Measurements from ENCODE around the gene ZNF711.
"Not testable (repeated sequence)": the region's sequence is repeated elsewhere in the genome, so short reads cannot be mapped to it uniquely, and the experiment has no call there.

The ZNF711 gene

GRCh38 chrX:85243761-85244449, at the start of gene ZNF711, which contains the start of gene SATL1:
Gene ZNF711, plus strand, starts transcription at chrX:85243991. Its CDS starts 3,582 bp downstream, at chrX:85247573.
Gene SATL1, minus strand, starts transcription at chrX:85243779. Its CDS starts 134,811 bp downstream, at chrX:85108968.
- DNase-seq = peak; percentile 45

DNA sequence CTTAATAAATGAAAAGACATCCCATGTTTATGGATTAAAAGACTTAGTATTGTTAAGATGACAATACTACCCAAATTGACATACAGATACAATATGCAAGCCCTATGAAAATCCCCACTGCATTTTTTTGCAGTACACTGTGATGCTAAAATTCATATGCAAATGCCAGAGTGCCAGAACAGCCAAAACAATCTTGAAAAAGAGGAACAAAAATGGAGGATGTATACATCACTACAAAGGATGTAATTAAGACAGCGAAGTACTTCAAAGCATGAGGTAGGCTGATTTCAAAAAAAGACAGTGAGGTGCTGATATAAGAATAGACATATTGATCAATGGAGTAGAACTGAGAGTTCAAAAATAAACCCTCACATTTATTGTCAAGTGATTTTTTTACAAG, 47.5 kb upstream of the ZNF711 start:
- no peak for DNase-seq

DNA sequence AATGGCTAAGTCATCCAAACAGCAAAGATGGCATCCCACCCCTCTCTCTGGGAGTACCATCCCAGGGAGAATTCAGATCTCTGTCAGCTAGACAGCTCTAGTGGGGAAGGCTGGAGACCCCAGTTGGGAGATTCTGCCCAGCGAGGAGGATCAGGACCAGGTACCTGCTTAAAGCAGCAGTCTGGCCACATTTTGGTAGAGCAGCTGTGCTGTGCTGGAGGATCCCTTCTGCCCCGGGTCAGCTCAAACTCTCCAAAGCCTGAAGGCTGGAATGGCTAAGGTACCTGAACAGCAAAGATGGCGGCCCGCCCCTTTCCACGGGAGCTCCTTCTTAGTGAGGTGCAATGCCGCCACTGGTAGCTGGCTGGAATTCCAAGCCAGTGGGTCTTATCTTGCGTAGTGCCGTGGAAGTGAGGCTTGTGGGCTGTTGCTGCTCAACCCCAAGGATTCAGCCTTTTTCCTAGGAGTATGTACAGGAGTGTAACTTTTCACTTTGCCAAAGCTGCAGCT, 40.3 kb upstream of the ZNF711 start:
- DNase-seq = no peak

- DNase-seq = no peak
Observed at GRCh38 chrX:85213792-85214530, 29.8 kb upstream of the ZNF711 start.

GRCh38 chrX:85215946-85216345, 27.8 kb upstream of the ZNF711 start:
- no peak for DNase-seq

GRCh38 chrX:85221361-85221760, 22.4 kb upstream of the ZNF711 start:
- no peak for DNase-seq

DNA sequence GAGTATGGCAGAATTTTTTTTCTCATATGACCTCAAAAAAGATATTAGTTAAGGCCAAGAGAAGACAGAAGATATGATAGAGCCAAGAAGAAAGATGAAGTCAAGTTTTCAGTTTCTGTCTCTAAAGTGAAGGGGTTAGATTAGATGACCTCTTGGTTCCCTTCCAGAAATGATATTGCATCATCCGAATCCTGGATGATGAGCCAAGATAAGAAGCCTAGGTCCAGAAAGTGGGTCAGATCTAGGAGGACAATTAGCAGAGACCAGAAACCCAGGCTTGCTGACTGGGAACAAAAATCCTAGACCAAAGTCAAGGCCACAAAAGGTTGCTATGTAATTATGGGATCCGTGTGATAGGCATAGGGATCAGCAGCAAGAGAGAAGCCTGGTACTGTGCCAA, 20.4 kb upstream of the ZNF711 start:
- DNase-seq = no peak

- DNase-seq = no peak
Observed at GRCh38 chrX:85243155-85243554, 636 bp upstream of the ZNF711 start.

- DNase-seq = peak; percentile 2
Observed at GRCh38 chrX:85244450-85245211, 840 bp downstream of the ZNF711 start.

GRCh38 chrX:85285286-85285685, 41.5 kb downstream of the ZNF711 start:
- DNase-seq = not testable (repeated sequence)

DNA sequence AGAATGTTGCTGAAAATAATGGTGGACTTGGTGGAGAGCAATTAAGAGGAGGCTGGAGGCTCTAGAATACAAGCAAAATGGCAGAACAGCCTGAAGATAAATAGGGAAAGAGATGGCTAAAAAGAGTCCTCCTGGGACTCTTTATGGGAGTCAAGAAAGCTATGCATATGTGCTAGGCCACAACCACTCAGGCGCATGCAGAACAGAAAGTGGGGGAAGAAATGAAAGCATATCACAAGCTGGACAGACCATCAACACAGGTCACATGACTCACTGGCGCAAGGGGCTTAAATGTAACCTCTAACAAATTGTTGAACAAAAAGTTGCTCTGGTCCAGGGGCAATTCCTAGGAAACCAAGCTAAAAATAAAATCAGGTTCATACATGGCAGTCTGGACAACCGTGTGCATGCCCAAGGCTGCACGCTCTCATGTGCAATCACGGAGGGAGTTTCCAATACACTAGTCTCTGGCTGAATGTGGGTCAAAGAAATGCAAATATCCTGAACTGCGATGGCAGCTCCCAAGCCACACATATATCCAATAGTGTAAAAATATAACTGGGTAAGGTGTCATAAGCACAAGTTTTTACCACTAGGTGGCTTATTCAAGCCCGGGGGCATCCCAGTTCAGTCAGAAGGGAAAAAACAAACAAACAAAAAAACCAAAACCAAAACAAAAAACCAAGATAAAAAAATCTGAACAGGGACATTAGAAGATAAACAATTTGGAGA, 45.4 kb downstream of the ZNF711 start:
- no peak for DNase-seq

GRCh38 chrX:85303544-85303943, 59.8 kb downstream of the ZNF711 start:
- no peak for DNase-seq

GRCh38 chrX:85309717-85310116, 65.9 kb downstream of the ZNF711 start:
- no peak for DNase-seq

DNA sequence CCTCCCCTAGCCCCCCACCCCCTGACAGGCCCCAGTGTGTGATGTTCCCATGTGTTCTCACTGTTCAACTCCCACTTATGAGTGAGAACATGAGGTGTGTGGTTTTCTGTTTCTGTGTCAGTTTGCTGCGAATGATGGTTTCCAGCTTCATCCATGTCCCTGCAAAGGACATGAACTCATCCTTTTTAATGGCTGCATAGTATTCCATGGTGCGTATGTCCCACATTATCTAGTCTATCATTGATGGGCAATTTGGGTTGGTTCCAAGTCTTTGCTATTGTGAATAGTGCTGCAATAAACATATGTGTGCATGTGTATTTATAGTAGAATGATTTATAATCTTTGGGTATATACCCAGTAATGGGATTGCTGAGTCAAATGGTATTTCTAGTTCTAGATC, 67.6 kb downstream of the ZNF711 start:
- not testable (repeated sequence) for DNase-seq
